HepG2 (cell line): ENCODE measurements around the gene NPAS2. TPM values are rescaled to one million over a fixed set of nuclear protein-coding genes. Genes with fewer than 3 reads are reported as not detected.

Source experiments
- ADNP ChIP-seq: sonication (generic); formaldehyde crosslinking; IDR thresholded peaks from 2 replicates; pipeline ENCODE4 v1.4.0; 2020; ENCODE audit warnings: missing genetic modification reagents
- ARNTL ChIP-seq: sonication (generic); formaldehyde crosslinking; IDR thresholded peaks from 2 replicates; pipeline ENCODE4 v1.4.0; 2020; ENCODE audit warnings: mild to moderate bottlenecking, missing genetic modification reagents
- FOXM1 ChIP-seq: sonication (generic); formaldehyde crosslinking; IDR thresholded peaks from 2 replicates; pipeline ENCODE4 v1.5.0; 2020; ENCODE audit warnings: missing genetic modification reagents
- GMEB2 ChIP-seq: IDR thresholded peaks from 2 replicates; pipeline ENCODE4 v1.6.1; 2016; ENCODE audit warnings: missing biosample characterization, missing genetic modification reagents, low read depth
- KLF11 ChIP-seq: IDR thresholded peaks from 2 replicates; pipeline ENCODE4 v1.6.1; 2016; ENCODE audit warnings: missing compliant biosample characterization
- RFX1 ChIP-seq: fragments of 450-650 bp; IDR thresholded peaks from 2 replicates; pipeline ENCODE4 v1.6.1; 2017
- SAP130 ChIP-seq: IDR thresholded peaks from 2 replicates; pipeline ENCODE4 v1.6.1; 2016; ENCODE audit warnings: low read depth
- SP1 ChIP-seq, 2 experiments: fragments of 450-650 bp in 1 of 2; sonication (generic) in 1 of 2; formaldehyde crosslinking in 1 of 2; IDR thresholded peaks; 2 replicates each; pipeline versions ENCODE4 v1.4.0 to v1.6.1; 2016 to 2020; ENCODE audit warnings: missing genetic modification reagents in 1 of 2
- SP5 ChIP-seq: IDR thresholded peaks from 2 replicates; pipeline ENCODE4 v1.6.1; 2016; ENCODE audit warnings: low read depth, borderline replicate concordance
- STAT5B ChIP-seq: sonication (generic); formaldehyde crosslinking; IDR thresholded peaks from 2 replicates; pipeline ENCODE4 v1.4.0; 2020; ENCODE audit warnings: missing genetic modification reagents
- ZMYM3 ChIP-seq: sonication (generic); formaldehyde crosslinking; IDR thresholded peaks from 2 replicates; pipeline ENCODE4 v1.5.1; 2020; ENCODE audit warnings: mild to moderate bottlenecking, missing genetic modification reagents
- ZNF225 ChIP-seq: sonication (generic); formaldehyde crosslinking; IDR thresholded peaks from 2 replicates; pipeline ENCODE4 v1.4.0; 2020; ENCODE audit warnings: mild to moderate bottlenecking, missing genetic modification reagents
- ZNF644 ChIP-seq: IDR thresholded peaks from 2 replicates; pipeline ENCODE4 v1.6.1; 2016; ENCODE audit warnings: low read depth
- ZSCAN20 ChIP-seq: sonication (generic); formaldehyde crosslinking; IDR thresholded peaks from 2 replicates; pipeline ENCODE4 v1.4.0; 2020; ENCODE audit warnings: missing genetic modification reagents, mild to moderate bottlenecking, borderline replicate concordance
- polyA plus RNA-seq, 8 experiments: library from polyadenylated mRNA; depleted of rRNA in 3 of 8; stranded (reverse) in 7 of 8; unstranded in 1 of 8; fragments of >200 nt; fragmentation: Illumina TruSeq in 4 of 8; extraction: Trizol in 4 of 8; gene quantifications; 2 replicates each; pipeline versions ENCODE4 v1.2.1 to v1.2.3, GENCODE V29; 2011 to 2016; ENCODE audit warnings: low read depth in 4 of 8, missing spikeins in 1 of 8, mixed read lengths in 1 of 8; ENCODE audit not compliant: insufficient read depth in 1 of 8
- total RNA-seq, 5 experiments: library from RNA; depleted of rRNA; stranded (reverse); fragments of >200 nt; fragmentation: Illumina TruSeq; extraction: Trizol; gene quantifications; 2 replicates each; pipeline ENCODE4 v1.2.3, GENCODE V29; 2016; ENCODE audit warnings: low read depth in 1 of 5
- TF ChIP-seq, protein P1 (sequence below): sonication (generic); formaldehyde crosslinking; IDR thresholded peaks from 2 replicates; pipeline ENCODE4 v1.9.0; 2021; ENCODE audit warnings: mild to moderate bottlenecking, missing genetic modification reagents
- TF ChIP-seq, protein P2 (sequence below): sonication (generic); formaldehyde crosslinking; IDR thresholded peaks from 2 replicates; pipeline ENCODE4 v1.8.0; 2022; ENCODE audit warnings: mild to moderate bottlenecking, missing genetic modification reagents, moderate library complexity
- TF ChIP-seq, protein P3 (sequence below): IDR thresholded peaks from 2 replicates; pipeline ENCODE4 v1.6.1; 2016; ENCODE audit warnings: control low read depth
- TF ChIP-seq, protein P4 (sequence below): sonication (generic); formaldehyde crosslinking; IDR thresholded peaks from 2 replicates; pipeline ENCODE4 v1.8.1; 2022; ENCODE audit warnings: mild to moderate bottlenecking, missing genetic modification reagents

The NPAS2 gene
- total and polyA plus RNA-seq, 2 of the 13 experiments (the other 11 are each of a cell fraction or from before 2014, with no cell fraction given), result 14.8 to 37.5 TPM

DNA sequence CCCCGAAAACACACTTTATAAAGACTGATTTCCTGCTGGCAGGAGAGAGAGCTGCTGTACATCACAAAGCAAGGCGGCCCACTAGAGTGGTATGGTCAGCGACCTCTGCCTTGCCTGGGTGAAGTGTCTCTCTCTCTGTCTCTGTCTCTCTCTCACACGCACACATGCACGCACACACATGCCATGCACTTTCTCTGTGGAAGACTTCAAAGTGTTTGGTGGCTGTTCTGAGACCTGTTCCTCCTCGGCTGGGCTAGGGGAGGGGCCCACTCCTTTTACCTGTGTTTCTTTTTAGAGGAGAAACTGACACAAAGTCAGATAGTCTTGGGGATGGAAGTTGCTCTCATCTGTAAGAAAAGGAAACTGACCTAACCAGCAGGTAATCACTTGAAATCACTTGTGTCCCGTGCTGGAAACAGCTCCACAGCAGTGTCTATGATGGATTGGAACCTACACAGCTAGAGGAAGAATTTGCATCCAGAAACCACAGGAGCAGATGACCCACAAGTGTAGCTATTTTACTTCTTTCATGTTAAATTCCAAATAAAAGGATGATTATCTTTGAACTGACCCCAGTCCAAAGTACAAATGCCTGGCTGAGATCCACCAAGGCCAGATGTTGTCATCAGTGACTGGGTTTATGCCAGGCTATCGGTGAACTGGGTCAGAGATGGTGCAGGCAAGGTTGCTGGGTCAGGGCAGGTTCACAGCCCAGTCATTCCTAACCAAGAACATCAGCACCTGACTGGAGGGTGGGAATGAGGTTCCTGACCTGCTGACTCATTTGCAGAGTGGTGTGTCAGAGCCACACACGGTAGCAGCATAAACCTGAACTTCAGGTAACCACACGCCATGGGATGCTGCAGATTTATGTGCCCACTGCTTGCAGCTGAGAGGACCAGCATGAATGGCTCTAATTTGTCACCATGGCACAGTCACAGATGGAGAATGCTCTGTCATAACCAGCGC is 63.0 kb downstream of the NPAS2 start (continued):
- TF ChIP-seq, protein P1, sequence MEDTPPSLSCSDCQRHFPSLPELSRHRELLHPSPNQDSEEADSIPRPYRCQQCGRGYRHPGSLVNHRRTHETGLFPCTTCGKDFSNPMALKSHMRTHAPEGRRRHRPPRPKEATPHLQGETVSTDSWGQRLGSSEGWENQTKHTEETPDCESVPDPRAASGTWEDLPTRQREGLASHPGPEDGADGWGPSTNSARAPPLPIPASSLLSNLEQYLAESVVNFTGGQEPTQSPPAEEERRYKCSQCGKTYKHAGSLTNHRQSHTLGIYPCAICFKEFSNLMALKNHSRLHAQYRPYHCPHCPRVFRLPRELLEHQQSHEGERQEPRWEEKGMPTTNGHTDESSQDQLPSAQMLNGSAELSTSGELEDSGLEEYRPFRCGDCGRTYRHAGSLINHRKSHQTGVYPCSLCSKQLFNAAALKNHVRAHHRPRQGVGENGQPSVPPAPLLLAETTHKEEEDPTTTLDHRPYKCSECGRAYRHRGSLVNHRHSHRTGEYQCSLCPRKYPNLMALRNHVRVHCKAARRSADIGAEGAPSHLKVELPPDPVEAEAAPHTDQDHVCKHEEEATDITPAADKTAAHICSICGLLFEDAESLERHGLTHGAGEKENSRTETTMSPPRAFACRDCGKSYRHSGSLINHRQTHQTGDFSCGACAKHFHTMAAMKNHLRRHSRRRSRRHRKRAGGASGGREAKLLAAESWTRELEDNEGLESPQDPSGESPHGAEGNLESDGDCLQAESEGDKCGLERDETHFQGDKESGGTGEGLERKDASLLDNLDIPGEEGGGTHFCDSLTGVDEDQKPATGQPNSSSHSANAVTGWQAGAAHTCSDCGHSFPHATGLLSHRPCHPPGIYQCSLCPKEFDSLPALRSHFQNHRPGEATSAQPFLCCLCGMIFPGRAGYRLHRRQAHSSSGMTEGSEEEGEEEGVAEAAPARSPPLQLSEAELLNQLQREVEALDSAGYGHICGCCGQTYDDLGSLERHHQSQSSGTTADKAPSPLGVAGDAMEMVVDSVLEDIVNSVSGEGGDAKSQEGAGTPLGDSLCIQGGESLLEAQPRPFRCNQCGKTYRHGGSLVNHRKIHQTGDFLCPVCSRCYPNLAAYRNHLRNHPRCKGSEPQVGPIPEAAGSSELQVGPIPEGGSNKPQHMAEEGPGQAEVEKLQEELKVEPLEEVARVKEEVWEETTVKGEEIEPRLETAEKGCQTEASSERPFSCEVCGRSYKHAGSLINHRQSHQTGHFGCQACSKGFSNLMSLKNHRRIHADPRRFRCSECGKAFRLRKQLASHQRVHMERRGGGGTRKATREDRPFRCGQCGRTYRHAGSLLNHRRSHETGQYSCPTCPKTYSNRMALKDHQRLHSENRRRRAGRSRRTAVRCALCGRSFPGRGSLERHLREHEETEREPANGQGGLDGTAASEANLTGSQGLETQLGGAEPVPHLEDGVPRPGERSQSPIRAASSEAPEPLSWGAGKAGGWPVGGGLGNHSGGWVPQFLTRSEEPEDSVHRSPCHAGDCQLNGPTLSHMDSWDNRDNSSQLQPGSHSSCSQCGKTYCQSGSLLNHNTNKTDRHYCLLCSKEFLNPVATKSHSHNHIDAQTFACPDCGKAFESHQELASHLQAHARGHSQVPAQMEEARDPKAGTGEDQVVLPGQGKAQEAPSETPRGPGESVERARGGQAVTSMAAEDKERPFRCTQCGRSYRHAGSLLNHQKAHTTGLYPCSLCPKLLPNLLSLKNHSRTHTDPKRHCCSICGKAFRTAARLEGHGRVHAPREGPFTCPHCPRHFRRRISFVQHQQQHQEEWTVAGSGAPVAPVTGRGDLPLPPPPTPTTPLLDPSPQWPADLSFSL, result no peak
- TF ChIP-seq, protein P2, sequence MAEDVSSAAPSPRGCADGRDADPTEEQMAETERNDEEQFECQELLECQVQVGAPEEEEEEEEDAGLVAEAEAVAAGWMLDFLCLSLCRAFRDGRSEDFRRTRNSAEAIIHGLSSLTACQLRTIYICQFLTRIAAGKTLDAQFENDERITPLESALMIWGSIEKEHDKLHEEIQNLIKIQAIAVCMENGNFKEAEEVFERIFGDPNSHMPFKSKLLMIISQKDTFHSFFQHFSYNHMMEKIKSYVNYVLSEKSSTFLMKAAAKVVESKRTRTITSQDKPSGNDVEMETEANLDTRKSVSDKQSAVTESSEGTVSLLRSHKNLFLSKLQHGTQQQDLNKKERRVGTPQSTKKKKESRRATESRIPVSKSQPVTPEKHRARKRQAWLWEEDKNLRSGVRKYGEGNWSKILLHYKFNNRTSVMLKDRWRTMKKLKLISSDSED, result no peak
- TF ChIP-seq ZNF225 (CRISPR knock-in tag), result no peak
- TF ChIP-seq, protein P3, sequence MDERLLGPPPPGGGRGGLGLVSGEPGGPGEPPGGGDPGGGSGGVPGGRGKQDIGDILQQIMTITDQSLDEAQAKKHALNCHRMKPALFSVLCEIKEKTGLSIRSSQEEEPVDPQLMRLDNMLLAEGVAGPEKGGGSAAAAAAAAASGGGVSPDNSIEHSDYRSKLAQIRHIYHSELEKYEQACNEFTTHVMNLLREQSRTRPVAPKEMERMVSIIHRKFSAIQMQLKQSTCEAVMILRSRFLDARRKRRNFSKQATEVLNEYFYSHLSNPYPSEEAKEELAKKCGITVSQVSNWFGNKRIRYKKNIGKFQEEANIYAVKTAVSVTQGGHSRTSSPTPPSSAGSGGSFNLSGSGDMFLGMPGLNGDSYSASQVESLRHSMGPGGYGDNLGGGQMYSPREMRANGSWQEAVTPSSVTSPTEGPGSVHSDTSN (CRISPR knock-in tag), result 0 out of 2 replicates have a peak, but pooled peaks have one; percentile 19
- TF ChIP-seq ZMYM3 (CRISPR knock-in tag), result peak; percentile 84
- TF ChIP-seq RFX1, result no peak
- TF ChIP-seq ZSCAN20 (CRISPR knock-in tag), result no peak
- TF ChIP-seq FOXM1 (CRISPR knock-in tag), result no peak
- TF ChIP-seq KLF11 (CRISPR knock-in tag), result no peak
- TF ChIP-seq ARNTL, result no peak
- peak; percentile 89 for TF ChIP-seq ZNF644 (CRISPR knock-in tag)
- TF ChIP-seq SP5, result peak; percentile 64; the same call in 1 of the 2 replicates
- no peak for TF ChIP-seq ADNP
- TF ChIP-seq GMEB2 (CRISPR knock-in tag), result no peak
- TF ChIP-seq, protein P4, sequence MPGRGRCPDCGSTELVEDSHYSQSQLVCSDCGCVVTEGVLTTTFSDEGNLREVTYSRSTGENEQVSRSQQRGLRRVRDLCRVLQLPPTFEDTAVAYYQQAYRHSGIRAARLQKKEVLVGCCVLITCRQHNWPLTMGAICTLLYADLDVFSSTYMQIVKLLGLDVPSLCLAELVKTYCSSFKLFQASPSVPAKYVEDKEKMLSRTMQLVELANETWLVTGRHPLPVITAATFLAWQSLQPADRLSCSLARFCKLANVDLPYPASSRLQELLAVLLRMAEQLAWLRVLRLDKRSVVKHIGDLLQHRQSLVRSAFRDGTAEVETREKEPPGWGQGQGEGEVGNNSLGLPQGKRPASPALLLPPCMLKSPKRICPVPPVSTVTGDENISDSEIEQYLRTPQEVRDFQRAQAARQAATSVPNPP (CRISPR knock-in tag), result no peak
- TF ChIP-seq STAT5B (CRISPR knock-in tag), result no peak
- TF ChIP-seq SP1 (IDR thresholded peaks at IDR 0.05), result no peak
- peak; percentile 37; the same call in 1 of the 2 replicates for TF ChIP-seq SP1 (CRISPR knock-in tag; IDR thresholded peaks at IDR 0.05)
- TF ChIP-seq SAP130 (CRISPR knock-in tag), result peak; percentile 92
